Measurements from ENCODE around the gene CFAP410. TPM values are rescaled to one million over a fixed set of nuclear protein-coding genes. Genes with fewer than 3 reads are reported as not detected.

The CFAP410 gene
- 4.9 and 6.1 TPM in 2 replicates for total RNA-seq

DNA sequence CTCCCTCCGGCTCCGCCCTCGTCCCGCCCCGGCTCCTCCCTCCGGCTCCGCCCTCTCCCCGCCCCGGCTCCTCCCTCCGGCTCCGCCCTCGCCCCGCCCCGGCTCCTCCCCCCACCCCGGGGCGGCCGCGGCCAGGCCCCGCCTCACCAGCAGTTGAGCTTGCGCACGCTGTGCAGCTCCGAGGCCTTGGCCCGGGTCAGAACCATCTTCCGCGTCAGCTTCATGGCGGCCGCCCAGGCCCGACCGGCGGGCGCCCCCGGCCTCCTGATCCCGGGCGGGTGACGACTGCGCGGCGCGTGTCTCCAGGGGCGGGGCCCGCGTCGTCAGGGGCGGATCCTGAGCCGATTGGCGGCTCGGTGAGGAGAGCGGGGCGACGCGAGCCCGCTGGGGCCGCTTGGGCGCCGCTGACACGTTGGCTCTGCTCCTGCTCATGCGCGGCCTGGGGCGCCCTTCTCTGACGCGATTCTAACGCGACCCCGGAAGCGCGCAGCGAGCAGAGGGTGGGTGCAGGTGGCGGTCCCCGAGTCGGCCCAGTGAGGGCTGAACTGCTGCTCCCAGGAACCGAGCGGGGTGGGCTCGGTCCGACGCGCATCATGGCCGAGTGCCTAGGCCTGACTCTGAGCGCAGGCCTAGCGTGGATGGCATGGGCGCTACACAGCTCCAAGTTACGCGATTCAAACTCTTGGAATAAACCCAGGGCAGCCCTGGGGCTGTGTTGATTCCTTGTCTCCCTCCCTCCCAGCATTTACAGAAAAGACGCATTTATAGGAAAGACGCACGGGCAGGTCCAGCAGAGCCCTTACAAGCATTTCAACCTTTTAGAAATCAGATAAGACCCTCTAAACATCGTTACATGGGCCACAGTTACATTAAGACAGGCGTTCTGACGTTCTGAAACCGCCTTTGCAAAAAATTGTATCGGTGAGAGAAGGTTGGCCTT, at the start of gene CFAP410:
Gene CFAP410 (minus strand): TSS at position 420 of the 940 bp plus-strand sequence. CDS start 196 bp downstream, at position 224.

DNA sequence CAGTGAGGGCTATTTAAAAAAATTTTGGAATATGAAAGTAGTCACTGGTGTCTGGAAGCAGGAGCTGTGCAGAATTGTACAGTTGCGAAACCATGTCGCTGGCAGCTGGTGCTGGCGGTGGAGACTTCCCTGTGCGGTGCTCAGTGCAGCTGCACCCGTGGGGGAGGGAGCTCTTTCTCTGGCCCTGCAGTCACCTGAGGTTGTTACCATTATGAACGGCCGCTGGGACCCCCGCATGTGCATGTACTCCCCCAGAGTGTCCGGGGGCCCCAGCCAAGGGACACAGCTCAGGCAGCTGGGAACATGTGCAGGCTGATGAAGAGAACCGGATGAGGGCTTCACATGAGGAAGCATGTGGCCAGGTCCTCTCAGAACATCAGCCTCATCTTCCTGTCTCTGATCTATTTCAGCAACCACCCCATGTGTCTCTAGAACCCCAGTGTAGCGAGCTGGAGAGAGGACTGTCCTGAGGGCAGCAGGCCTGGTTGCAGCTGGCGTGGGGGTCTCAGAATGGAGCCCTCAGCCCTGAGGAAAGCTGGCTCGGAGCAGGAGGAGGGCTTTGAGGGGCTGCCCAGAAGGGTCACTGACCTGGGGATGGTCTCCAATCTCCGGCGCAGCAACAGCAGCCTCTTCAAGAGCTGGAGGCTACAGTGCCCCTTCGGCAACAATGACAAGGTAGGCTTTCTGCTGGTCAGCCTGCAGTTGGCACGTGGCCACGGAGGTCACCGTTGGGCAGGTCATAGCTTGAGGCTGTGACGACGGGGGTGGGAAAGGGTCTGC, 14.2 kb upstream of the CFAP410 start, which contains the start of gene TRPM2:
Gene TRPM2 (plus strand): TSS at position 431 of the 780 bp plus-strand sequence. CDS start 80 bp downstream, at position 511.

DNA sequence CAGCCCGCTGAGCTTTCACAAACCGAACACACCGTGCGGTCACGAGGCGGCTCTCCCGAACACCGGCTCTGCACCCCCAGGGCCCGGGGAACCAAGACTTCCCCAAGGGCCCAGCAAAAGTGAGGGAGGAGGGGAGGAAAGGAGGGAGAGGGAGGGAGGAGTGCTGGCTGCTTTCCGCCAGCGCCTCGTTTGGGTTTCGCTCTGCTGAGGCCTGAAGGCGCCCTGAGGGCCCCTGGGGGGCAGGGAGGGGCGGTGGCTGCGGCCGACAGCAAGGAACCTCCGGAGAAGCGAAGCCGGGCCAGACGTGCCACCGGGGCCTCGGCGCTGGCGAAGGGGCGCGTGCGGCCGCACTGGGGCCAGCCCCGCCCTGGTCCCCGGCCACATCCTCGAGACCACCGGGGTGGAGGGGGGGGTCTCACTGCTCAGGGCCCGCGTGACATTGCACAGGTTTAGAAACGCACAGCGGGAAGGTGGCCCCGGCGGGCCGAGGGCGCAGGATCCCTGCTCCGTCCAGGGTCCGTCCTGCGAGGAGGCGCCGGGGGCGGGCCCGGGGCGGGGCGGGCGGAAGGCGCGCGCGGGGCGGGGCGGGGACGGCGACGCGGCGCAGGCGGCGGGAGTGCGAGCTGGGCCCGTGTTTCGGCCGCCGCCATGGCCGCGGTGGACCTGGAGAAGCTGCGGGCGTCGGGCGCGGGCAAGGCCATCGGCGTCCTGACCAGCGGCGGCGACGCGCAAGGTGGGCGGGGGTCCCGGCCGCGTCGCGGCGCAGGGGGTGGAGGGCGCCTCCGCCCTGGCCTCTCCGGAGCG, 39.5 kb downstream of the CFAP410 start, which contains the start of gene PFKL:
Gene PFKL (plus strand): TSS at position 596 of the 804 bp plus-strand sequence. CDS start 53 bp downstream, at position 649.

DNA sequence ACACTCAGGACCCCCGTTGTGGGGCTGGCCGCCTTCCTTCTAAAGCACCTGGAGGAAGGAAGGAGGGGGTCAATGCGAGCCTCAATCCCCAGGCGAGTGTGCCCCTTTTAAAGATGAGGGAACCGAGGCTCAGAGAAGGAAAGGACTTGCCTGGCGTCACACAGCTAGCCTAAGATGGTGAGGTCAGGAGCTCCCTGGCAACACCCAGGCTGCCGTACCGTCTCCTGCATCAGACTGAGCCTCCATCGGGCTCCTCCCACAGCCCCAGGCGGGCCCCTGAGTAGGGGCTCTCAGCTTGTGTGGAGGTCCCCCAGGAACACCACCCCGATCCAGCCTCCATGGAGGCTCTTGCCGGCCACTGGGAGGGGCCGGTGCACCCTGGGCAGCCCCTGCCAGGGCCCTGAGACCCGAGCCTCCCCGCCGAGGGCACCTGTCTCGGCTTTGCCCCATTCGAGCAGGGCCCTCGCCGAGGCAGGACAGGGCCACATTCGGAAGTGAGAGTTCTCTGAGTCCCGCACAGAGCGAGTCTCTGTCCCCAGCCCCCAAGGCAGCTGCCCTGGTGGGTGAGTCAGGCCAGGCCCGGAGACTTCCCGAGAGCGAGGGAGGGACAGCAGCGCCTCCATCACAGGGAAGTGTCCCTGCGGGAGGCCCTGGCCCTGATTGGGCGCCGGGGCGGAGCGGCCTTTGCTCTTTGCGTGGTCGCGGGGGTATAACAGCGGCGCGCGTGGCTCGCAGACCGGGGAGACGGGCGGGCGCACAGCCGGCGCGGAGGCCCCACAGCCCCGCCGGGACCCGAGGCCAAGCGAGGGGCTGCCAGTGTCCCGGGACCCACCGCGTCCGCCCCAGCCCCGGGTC, 53.8 kb downstream of the CFAP410 start, which contains the start of gene AIRE:
Gene AIRE (plus strand): TSS at position 739 of the 855 bp plus-strand sequence. CDS start 131 bp downstream, outside the sequence.

Other genes starting within 250 kb of the CFAP410 start
- 4.0 and 27.4 TPM in 2 replicates for gene PWP2, start 232.0 kb downstream of the CFAP410 start, total RNA-seq
- 20.4 and 33.9 TPM in 2 replicates for gene GATD3, start 205.7 kb downstream of the CFAP410 start, total RNA-seq
- 0.54 and 1.3 TPM in 2 replicates for gene ICOSLG, start 98.4 kb downstream of the CFAP410 start, total RNA-seq
- gene DNMT3L, start 77.5 kb downstream of the CFAP410 start, total RNA-seq, result not detected in 2 replicates
- gene AIRE, start 53.5 kb downstream of the CFAP410 start, total RNA-seq, result under 0.01 TPM in 1 of 2 replicates, not detected in the other
- 240 and 386 TPM in 2 replicates for gene PFKL, start 39.3 kb downstream of the CFAP410 start, total RNA-seq
- gene TRPM2, start 14.2 kb upstream of the CFAP410 start, total RNA-seq, result under 0.01 and 0.18 TPM in 2 replicates
- gene LRRC3, start 116.1 kb upstream of the CFAP410 start, total RNA-seq, result 0.99 and 1.2 TPM in 2 replicates
- not detected in 2 replicates for gene KRTAP10-1, start 200.8 kb upstream of the CFAP410 start, total RNA-seq
- gene KRTAP10-2, start 212.1 kb upstream of the CFAP410 start, total RNA-seq, result not detected in 2 replicates
- not detected in 2 replicates for gene KRTAP10-3, start 219.4 kb upstream of the CFAP410 start, total RNA-seq
- not detected in 2 replicates for gene KRTAP10-4, start 234.3 kb upstream of the CFAP410 start, total RNA-seq
- gene KRTAP10-5, start 241.2 kb upstream of the CFAP410 start, total RNA-seq, result not detected in 2 replicates

Measured in endothelial cell of coronary artery (primary cell).